Fibroblast of lung (primary cell): ENCODE measurements around the gene SIRT2. TPM values are rescaled to one million over a fixed set of nuclear protein-coding genes. Genes with fewer than 3 reads are reported as not detected.

Experiments used
- DNase-seq, 2 donors: peaks; one replicate each; pipeline versions ENCODE4 v3.0.0 to v3.0.0-alpha.2; 2010; ENCODE audit warnings: low read depth in 2 of 2
- H2AFZ ChIP-seq: 2 replicates; pipeline ENCODE4 v1.5.1; 2012; ENCODE audit warnings: low read length, control low read depth, inconsistent platforms
- H3K27ac ChIP-seq: 2 replicates; pipeline ENCODE4 v1.5.1; 2011; ENCODE audit warnings: low read length, control low read depth; ENCODE audit not compliant: insufficient read depth
- H3K27me3 ChIP-seq: 2 replicates; pipeline ENCODE4 v1.5.1; 2011; ENCODE audit warnings: mild to moderate bottlenecking, low read length; ENCODE audit not compliant: control insufficient read depth, insufficient read depth
- H3K36me3 ChIP-seq: 2 replicates; pipeline ENCODE4 v1.5.1; 2011; ENCODE audit warnings: low read length; ENCODE audit not compliant: control insufficient read depth, insufficient read depth
- H3K4me1 ChIP-seq: 2 replicates; pipeline ENCODE4 v1.5.1; 2011; ENCODE audit warnings: low read length; ENCODE audit not compliant: control insufficient read depth, insufficient read depth; ENCODE audit errors: extremely low read depth
- H3K4me2 ChIP-seq: 2 replicates; pipeline ENCODE4 v1.5.1; 2011; ENCODE audit warnings: low read length, control low read depth; ENCODE audit not compliant: insufficient read depth; ENCODE audit errors: extremely low read depth
- H3K4me3 ChIP-seq, 4 experiments: fragments of 200-600 bp in 1 of 4; sonication (generic) in 1 of 4; replicated peaks in 1 of 4; 2 replicates each; pipeline ENCODE4 v1.5.1; 2011 to 2016; ENCODE audit warnings: low read length in 4 of 4, low read depth in 3 of 4, mild to moderate bottlenecking in 3 of 4, control low read depth in 2 of 4, inconsistent platforms in 1 of 4, mixed read lengths in 1 of 4; ENCODE audit not compliant: insufficient read depth in 1 of 4; ENCODE audit errors: control extremely low read depth in 1 of 4
- H3K79me2 ChIP-seq: 2 replicates; pipeline ENCODE4 v1.5.1; 2012; ENCODE audit warnings: mild to moderate bottlenecking, low read length, inconsistent platforms; ENCODE audit not compliant: control insufficient read depth, insufficient read depth
- H3K9ac ChIP-seq: 2 replicates; pipeline ENCODE4 v1.5.1; 2011; ENCODE audit warnings: mild to moderate bottlenecking, low read length, control low read depth; ENCODE audit not compliant: insufficient read depth
- H3K9me3 ChIP-seq: 2 replicates; pipeline ENCODE4 v1.5.1; 2012; ENCODE audit warnings: low read depth, low read length; ENCODE audit not compliant: control insufficient read depth, insufficient read depth
- H4K20me1 ChIP-seq: 2 replicates; pipeline ENCODE4 v1.5.1; 2011; ENCODE audit warnings: low read length; ENCODE audit not compliant: control insufficient read depth, insufficient read depth; ENCODE audit errors: extremely low read depth
- EZH2 ChIP-seq: IDR thresholded peaks from 2 replicates; pipeline ENCODE4 v1.5.1; 2012; ENCODE audit warnings: low read length, control low read depth, mild to moderate bottlenecking; ENCODE audit errors: missing control alignments
- polyA plus RNA-seq, 2 donors: library from polyadenylated mRNA; depleted of rRNA in 1 of 2; stranded (reverse) in 1 of 2; unstranded in 1 of 2; fragments of >200 nt; gene quantifications; 2 replicates each; pipeline ENCODE4 v1.2.1, GENCODE V29; 2011 to 2012; ENCODE audit warnings: missing spikeins in 1 of 2
- total RNA-seq: library from RNA; depleted of rRNA; stranded (reverse); fragments of >200 nt; gene quantifications from 2 replicates; pipeline ENCODE4 v1.2.1, GENCODE V29; 2014
- TF ChIP-seq, protein P1 (sequence below), 2 donors: IDR thresholded peaks in 1 of 2; conservative IDR thresholded peaks in 1 of 2; 1 replicate in 1 of 2; 2 replicates in 1 of 2; pipeline ENCODE4 v1.5.1; 2011 to 2012; ENCODE audit warnings: low read length in 2 of 2, control low read depth in 1 of 2, inconsistent platforms in 1 of 2, low read depth in 1 of 2, mild to moderate bottlenecking in 1 of 2

The SIRT2 gene
- total and polyA plus RNA-seq, 2 donors (not counting 1 experiment from before 2014, with no cell fraction given), result 38.7 to 51.7 TPM

DNA sequence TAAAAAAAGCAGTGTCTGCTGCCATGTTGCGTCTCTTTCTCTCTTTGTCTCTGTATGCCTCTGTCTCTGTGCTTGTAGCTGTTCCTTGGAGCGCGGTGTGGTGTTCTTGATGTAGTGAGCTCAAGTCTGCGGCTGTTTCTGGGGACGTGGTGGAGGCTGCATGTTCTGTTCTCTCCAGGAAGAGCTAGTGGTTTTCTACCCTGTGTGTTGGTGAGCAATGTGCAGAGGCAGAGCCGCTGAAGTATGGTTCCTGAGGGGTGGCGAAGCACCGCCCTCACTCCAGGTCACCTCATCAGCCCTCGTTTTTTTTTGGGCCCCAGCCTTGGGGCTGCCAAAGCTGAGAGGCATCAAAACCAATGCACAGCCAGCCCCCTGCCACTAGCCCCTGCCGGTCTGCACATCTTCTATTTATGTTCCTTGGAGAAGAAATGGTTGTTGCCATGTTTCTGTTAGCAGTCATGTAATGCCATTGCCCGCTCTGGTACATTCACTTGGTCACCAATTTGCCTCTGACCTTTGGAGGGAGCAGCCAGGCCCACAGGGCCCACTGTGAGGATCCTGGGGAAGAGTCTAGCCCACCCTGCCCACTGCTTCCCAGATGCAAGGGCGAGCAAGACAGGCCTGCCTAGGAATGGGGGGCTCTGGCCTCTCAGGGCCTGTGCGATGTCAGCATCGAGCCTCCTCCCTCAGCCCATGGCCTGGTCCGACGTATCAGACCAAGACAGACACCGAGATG is 56.8 kb downstream of the SIRT2 start:
- H3K4me3 ChIP-seq, result no peak overlapping the region
- H3K36me3 ChIP-seq, result peaks cover 61% of the 10 kb centered on the region
- no peaks in the 10 kb centered on the region for H3K9me3 ChIP-seq
- no peaks in the 10 kb centered on the region for H4K20me1 ChIP-seq
- DNase-seq, result no peak
- peaks cover 65% of the 10 kb centered on the region for H3K79me2 ChIP-seq
- H3K9ac ChIP-seq, result no peak overlapping the region
- H3K4me1 ChIP-seq, result no peaks in the 10 kb centered on the region
- no peak overlapping the region for H3K4me2 ChIP-seq
- H2AFZ ChIP-seq, result no peak overlapping the region
- TF ChIP-seq EZH2, result no peak
- TF ChIP-seq, protein P1, sequence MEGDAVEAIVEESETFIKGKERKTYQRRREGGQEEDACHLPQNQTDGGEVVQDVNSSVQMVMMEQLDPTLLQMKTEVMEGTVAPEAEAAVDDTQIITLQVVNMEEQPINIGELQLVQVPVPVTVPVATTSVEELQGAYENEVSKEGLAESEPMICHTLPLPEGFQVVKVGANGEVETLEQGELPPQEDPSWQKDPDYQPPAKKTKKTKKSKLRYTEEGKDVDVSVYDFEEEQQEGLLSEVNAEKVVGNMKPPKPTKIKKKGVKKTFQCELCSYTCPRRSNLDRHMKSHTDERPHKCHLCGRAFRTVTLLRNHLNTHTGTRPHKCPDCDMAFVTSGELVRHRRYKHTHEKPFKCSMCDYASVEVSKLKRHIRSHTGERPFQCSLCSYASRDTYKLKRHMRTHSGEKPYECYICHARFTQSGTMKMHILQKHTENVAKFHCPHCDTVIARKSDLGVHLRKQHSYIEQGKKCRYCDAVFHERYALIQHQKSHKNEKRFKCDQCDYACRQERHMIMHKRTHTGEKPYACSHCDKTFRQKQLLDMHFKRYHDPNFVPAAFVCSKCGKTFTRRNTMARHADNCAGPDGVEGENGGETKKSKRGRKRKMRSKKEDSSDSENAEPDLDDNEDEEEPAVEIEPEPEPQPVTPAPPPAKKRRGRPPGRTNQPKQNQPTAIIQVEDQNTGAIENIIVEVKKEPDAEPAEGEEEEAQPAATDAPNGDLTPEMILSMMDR (conservative IDR thresholded peaks at IDR 0.05 in 1 of 2, IDR thresholded peaks at IDR 0.05 in 1 of 2; ENCODE audit: low read depth in 1 of 2, low read length in 2 of 2), result no peak
- no peaks in the 10 kb centered on the region for H3K27me3 ChIP-seq
- no peak overlapping the region for H3K27ac ChIP-seq

DNA sequence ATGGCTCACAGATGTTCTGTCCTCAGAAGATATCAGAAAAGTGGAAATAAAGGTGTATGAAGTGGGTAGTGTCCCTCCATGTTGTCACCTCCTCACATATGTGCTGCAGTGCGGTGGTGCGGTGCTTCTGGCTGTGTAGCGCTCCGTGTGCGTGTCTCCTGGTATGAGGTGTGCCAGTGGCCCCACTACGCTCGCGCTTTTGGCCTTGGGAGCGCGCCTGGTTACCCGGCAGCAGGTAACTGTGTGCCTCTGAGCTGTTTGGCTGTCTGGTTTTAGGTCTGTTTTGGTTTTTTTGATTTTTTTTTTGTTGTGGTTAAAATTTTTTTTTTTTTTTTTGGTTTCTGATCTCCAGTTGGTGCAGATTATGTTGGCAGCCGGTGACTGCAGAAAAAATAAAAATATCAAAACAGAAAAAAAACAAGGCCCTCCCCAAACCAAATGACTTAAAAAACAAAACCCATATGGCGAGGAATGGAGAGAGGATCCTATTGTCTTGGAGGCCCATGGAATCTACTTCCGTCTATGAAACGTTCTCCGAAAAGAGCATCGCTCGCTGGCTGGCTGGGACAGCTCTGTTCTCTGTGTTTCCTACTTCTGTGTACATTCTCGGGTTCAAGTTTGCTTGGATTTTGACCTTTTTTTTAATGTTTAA is 57.5 kb downstream of the SIRT2 start:
- Histone ChIP-seq H3K4me1 (peaks cover under 1% of the 10 kb centered on the region), H3K36me3 (peaks cover 61% of the 10 kb centered on the region), H3K9me3 (no peaks in the 10 kb centered on the region), H3K79me2 (peaks cover 58% of the 10 kb centered on the region), H3K4me3 (no peak overlapping the region), H4K20me1 (no peaks in the 10 kb centered on the region), H3K27ac (no peak overlapping the region), H3K27me3 (no peaks in the 10 kb centered on the region), H2AFZ (no peak overlapping the region), H3K4me2 (no peak overlapping the region), H3K9ac (no peak overlapping the region)
- no peak for DNase-seq
- TF ChIP-seq, protein P1 (conservative IDR thresholded peaks at IDR 0.05 in 1 of 2, IDR thresholded peaks at IDR 0.05 in 1 of 2; ENCODE audit: low read depth in 1 of 2, low read length in 2 of 2), result no peak
- no peak for TF ChIP-seq EZH2

DNA sequence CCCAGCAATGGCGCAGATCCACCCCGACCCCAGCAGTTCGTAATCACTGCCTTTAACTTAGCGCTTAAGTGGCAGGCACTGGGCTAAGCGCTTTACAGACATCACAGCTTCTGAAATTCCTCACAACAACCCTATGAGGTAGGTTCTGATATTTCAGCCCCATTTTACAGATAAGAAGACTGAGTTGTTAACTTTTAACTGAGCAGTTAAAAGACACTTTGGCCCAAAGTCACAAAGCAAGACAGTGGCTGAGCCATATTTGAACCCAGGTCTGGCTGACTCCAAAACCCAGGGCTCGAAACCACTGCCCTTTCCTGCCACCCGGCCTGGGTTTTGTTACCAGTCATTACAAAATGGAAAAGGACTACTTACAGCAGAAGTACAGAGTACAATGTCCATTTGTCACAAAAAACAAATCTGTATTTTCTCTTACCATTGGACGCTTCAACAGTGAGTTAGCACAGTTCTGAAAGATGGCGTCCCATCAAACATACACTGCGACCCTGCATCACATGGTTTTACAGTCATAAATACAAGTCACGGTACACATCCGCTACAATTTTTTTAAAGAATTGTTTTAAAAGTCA is 58.1 kb downstream of the SIRT2 start:
- no peaks in the 10 kb centered on the region for H4K20me1 ChIP-seq
- TF ChIP-seq, protein P1 (conservative IDR thresholded peaks at IDR 0.05 in 1 of 2, IDR thresholded peaks at IDR 0.05 in 1 of 2; ENCODE audit: low read depth in 1 of 2, low read length in 2 of 2), result no peak
- no peak for TF ChIP-seq EZH2
- DNase-seq, result no peak
- peaks cover 53% of the 10 kb centered on the region for H3K79me2 ChIP-seq
- no peaks in the 10 kb centered on the region for H3K9me3 ChIP-seq
- H3K4me2 ChIP-seq, result no peak overlapping the region
- peaks cover 63% of the 10 kb centered on the region for H3K36me3 ChIP-seq
- H3K27ac ChIP-seq, result no peak overlapping the region
- no peak overlapping the region for H2AFZ ChIP-seq
- peaks cover 4% of the 10 kb centered on the region for H3K4me1 ChIP-seq
- no peak overlapping the region for H3K9ac ChIP-seq
- no peak overlapping the region for H3K4me3 ChIP-seq
- no peaks in the 10 kb centered on the region for H3K27me3 ChIP-seq
